Measurements from ENCODE around the gene SPC24.
"Not testable (repeated sequence)": the region's sequence is repeated elsewhere in the genome, so short reads cannot be mapped to it uniquely, and the experiment has no call there.

SPC24 gene

DNA sequence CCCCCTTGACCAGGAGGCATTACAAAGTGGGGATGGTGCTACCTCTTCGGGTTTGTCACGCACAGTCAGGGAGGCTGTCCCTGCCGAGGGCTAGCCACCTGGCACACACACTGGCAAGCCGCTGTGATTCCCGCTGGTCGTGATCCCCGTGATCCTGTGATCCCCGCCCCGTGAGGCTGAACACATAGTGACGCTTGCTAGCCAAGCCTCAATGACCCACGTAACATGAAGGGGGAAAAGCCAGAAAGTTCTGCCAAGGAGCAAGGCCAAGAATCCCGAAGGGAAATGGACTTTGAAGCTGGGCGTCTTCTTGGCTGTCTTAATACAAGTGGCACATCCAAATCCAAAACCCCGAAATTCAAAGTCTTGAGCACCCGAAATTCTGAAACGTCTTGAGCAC, 52.6 kb downstream of the SPC24 start:
- in situ Hi-C loops (cut with MboI; ENCODE audit: low pct_unique_long_range_greater_than_20kb, low sequenced_read_pairs, unreplicated experiment): no loop called here
- DNase-seq (ENCODE audit: low spot score): no peak
- TF ChIP-seq, protein P1, sequence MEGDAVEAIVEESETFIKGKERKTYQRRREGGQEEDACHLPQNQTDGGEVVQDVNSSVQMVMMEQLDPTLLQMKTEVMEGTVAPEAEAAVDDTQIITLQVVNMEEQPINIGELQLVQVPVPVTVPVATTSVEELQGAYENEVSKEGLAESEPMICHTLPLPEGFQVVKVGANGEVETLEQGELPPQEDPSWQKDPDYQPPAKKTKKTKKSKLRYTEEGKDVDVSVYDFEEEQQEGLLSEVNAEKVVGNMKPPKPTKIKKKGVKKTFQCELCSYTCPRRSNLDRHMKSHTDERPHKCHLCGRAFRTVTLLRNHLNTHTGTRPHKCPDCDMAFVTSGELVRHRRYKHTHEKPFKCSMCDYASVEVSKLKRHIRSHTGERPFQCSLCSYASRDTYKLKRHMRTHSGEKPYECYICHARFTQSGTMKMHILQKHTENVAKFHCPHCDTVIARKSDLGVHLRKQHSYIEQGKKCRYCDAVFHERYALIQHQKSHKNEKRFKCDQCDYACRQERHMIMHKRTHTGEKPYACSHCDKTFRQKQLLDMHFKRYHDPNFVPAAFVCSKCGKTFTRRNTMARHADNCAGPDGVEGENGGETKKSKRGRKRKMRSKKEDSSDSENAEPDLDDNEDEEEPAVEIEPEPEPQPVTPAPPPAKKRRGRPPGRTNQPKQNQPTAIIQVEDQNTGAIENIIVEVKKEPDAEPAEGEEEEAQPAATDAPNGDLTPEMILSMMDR (IDR thresholded peaks at IDR 0.05; ENCODE audit: extremely low read depth, insufficient read depth, missing control alignments): no peak

DNA sequence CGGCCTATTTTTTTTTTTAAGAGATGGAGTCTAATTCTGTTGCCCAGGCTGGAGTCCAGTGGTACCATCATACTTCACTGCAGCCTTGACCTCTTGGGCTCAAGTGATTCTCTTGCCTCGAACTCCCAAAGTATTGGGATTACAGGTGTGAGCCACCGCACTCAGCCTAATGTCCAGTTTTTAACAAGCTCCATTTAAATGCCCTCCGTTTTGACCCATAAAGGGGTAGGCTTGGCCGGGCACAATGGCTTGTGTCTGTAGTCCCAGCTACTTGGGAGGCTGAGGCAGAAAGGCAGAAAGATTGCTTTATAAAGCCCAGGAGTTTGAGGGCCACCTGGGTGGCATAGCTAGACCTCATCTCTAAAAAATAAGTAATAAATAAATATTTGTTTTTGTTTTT, 54.5 kb downstream of the SPC24 start:
- TF ChIP-seq, protein P1 (IDR thresholded peaks at IDR 0.05; ENCODE audit: extremely low read depth, insufficient read depth, missing control alignments): no peak
- no peak for DNase-seq (ENCODE audit: low spot score)
- in situ Hi-C loops (cut with MboI; ENCODE audit: low pct_unique_long_range_greater_than_20kb, low sequenced_read_pairs, unreplicated experiment): no loop called here

DNA sequence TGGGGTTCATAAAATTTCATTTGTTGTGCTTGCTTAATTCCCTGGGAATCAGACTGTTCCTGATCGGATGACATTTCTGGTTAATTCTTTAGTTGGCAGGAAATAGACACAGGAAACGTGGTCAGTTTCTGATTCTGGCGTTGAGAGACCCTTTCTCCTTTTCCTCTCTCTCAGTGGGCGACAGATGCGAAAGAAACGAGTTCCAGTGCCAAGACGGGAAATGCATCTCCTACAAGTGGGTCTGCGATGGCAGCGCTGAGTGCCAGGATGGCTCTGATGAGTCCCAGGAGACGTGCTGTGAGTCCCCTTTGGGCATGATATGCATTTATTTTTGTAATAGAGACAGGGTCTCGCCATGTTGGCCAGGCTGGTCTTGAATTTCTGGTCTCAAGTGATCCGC, 55.5 kb downstream of the SPC24 start:
- DNase-seq (ENCODE audit: low spot score): no peak
- TF ChIP-seq, protein P1 (IDR thresholded peaks at IDR 0.05; ENCODE audit: extremely low read depth, insufficient read depth, missing control alignments): no peak
- in situ Hi-C loops (cut with MboI; ENCODE audit: low pct_unique_long_range_greater_than_20kb, low sequenced_read_pairs, unreplicated experiment): no loop called here

DNA sequence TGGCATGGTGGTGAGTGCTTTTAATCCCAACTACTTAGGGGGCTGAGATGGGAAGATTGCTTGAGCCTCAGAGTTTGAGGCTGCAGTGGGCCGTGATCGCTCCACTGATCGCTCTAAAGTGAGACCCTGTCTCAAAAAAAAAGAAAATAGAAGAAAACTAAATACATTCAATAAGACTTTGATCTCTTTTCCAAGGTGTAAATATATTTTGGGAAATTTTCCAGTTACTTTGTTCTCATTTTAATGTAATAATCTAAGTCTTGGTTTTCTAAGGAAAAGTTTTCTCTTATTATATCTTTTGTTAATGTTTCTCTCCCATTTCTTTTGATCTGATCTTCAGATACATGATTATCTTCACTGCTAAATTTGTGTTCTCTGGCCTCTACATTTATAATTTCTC, 56.7 kb downstream of the SPC24 start:
- TF ChIP-seq, protein P1 (IDR thresholded peaks at IDR 0.05; ENCODE audit: extremely low read depth, insufficient read depth, missing control alignments): no peak
- in situ Hi-C loops (cut with MboI; ENCODE audit: low pct_unique_long_range_greater_than_20kb, low sequenced_read_pairs, unreplicated experiment): no loop called here
- no peak for DNase-seq (ENCODE audit: low spot score)

DNA sequence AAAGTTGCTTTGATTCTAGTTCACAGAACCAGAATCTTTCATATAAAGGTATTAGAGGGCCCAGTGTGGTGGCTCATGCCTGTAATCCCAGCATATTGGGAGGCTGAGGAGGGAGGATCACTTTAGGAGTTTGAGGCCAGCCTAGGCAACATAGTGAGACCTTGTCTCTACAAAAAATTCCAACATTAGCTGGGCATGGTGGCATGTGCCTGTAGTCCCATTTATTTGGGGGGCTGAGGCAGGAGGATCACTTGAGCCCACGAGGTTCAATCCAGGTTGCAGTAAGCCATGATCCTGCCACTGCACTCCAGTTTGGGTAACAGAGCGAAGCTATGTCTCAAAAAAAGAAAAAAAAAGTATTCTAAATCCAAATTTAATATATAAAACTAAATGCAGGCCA, 57.3 kb downstream of the SPC24 start:
- no peak for DNase-seq (ENCODE audit: low spot score)
- in situ Hi-C loops (cut with MboI; ENCODE audit: low pct_unique_long_range_greater_than_20kb, low sequenced_read_pairs, unreplicated experiment): no loop called here
- TF ChIP-seq, protein P1 (IDR thresholded peaks at IDR 0.05; ENCODE audit: extremely low read depth, insufficient read depth, missing control alignments): no peak

DNA sequence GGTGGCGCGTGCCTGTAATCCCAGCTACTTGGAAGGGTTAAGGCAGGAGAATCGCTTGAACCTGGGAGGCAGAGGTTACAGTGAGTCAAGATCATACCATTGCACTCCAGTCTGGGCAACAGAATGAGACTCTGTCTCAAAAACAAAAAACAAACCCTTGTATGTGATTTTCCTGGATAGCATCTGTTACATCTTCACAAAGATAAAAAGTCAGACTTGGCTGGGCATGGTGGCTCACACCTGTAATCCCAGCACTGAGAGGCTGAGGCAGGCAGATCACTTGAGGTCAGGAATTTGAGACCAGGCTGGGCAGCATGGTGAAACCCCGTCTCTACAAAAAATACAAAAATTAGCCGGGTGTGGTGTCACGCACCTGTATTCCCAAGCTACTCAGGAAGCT, 58.2 kb downstream of the SPC24 start:
- DNase-seq (ENCODE audit: low spot score); in situ Hi-C loops (cut with MboI; ENCODE audit: low pct_unique_long_range_greater_than_20kb, low sequenced_read_pairs, unreplicated experiment): not testable (repeated sequence)

DNA sequence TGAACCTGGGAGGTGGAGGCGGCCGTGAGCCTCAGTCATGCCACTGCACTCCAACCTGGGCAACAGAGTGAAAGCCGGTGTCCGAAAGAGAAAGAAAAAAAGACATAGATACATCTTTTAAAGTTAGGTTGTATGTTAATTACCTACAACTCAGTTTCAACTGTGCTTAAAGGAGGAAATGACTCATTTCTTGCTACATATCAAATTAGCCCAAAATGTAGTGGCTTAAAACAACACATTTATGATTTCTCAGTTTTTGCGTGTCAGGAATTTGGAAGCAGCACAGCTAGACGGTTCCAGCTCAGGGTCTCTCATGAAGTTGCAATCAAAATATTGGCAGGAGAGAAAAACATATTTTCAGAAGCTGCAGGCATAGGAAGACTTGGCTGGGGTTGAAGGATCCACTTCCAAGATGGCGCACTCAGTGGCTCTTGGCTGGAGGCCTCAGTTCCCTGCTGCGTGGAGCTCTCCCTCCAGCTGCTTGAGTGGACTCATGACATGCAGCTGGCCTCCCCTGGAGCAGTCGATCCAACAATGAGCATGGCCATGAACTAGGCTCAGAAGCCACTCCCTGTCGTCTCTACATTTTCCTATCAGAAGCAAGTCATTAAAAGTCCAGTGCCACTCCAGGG, 59.3 kb downstream of the SPC24 start:
- TF ChIP-seq, protein P1 (IDR thresholded peaks at IDR 0.05; ENCODE audit: extremely low read depth, insufficient read depth, missing control alignments): no peak
- DNase-seq (ENCODE audit: low spot score): peak; percentile 56
- in situ Hi-C loops (cut with MboI; ENCODE audit: low pct_unique_long_range_greater_than_20kb, low sequenced_read_pairs, unreplicated experiment): no loop called here
